GM08714 (cell line): ENCODE results near the gene TMEM117.
"Not testable (repeated sequence)": the region's sequence is repeated elsewhere in the genome, so short reads cannot be mapped to it uniquely, and the experiment has no call there.

Experiments
- H3K4me3 ChIP-seq: fragments of 200-500 bp; sonication (Bioruptor generic); 2 replicates; pipeline ENCODE4 v1.5.1; 2014; ENCODE audit warnings: mild to moderate bottlenecking, low read length, inconsistent platforms
- ZNF274 ChIP-seq: IDR thresholded peaks from 2 replicates; pipeline ENCODE4 v1.6.1; 2012; ENCODE audit warnings: mild to moderate bottlenecking, low read depth, low read length

TMEM117 gene

DNA sequence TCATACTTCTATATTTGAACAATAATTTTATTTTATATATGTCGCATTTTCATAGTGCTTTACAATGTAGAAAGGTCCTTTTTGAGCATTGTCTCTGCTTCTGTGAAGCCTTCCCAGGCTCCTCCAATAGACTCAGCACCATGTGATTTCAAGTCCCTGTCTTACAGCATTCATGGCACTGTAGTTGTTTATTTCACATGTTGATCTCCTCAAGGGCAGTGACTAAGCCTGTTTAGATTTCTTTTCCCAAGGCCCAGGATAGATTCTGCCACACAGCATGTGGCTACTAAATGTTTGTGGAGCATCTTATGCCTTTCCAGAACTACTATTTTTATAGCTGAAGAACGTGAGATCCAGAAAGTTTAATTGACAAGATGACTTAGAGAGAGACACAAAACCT lies 391.7 kb downstream of the TMEM117 start:
- H3K4me3 ChIP-seq = no peak overlapping the region
- no peak for TF ChIP-seq ZNF274

DNA sequence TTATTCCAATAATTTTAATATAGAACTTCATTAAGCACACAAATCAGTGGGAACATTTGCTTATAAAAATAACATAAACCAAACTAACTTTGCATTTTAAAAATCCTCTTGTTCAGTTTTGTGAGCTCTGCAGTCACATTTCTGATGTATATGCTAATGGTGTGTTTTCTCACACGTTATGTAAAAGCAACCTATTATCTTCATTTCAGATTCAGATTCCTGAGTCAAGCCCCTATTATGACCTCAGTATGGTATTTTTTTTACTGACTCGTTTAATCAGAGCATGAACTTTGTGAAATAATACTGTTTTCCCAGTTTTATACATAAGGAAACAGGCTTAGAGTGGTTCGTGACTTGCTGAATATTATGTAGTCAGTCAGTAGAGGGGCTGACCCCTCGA lies 394.0 kb downstream of the TMEM117 start:
- no peak for TF ChIP-seq ZNF274
- no peak overlapping the region for H3K4me3 ChIP-seq

DNA sequence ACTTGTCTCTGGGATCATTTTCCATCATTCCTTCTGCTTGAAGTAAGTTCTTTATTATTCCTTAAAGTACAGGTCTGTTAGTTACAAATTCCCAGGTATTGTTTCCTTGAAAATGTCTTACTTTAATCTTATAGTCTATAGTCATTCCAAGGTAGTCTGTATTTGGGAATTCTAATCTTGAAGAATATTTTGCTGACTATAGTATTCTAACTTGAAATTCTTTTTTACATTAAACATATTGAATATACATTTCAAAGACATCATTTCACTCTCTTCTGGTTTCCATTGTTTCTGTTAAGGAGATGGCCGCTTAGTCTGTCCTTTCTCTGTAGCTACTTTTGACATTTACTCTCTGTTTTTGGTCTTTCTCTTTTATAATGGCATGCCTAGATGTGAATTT lies 399.8 kb downstream of the TMEM117 start:
- no peak overlapping the region for H3K4me3 ChIP-seq
- no peak for TF ChIP-seq ZNF274

DNA sequence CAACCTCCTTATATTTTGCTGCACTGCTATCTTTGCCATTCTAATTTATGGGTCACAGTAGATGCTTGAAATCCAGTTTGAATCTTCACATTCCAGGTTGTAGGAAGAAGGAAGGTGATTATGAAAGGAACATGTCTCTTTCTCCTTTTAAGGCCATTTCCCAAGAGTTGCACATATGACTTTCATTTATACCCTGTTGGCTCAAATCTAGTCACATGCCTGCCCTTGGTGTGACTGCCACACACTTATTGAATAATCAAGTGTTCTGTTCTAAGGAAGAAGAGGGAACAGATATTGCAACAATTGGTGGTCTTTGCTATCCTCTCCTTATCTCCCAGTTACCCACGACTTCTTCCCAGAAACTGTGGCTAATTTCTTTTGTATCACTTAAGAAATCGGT lies 404.3 kb downstream of the TMEM117 start:
- no peak for TF ChIP-seq ZNF274
- H3K4me3 ChIP-seq = no peak overlapping the region

DNA sequence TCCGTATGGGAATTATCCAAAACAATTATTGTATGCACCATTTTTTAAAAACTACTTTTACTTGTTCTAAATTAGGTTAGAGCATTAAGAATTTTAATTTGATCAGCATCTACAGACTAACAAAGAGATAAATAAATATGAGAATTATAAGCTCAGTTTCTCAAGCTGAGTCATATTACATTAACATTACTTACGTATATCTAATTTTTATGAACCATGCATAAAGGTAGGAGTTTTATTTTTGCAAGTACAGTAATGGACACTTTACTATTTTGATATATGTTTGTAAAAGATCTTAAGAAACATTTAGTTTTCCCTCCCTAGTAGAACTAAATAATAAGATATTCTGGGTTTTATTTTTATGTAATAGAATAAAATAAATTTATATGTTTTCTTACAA lies 410.1 kb downstream of the TMEM117 start:
- no peak overlapping the region for H3K4me3 ChIP-seq
- no peak for TF ChIP-seq ZNF274

DNA sequence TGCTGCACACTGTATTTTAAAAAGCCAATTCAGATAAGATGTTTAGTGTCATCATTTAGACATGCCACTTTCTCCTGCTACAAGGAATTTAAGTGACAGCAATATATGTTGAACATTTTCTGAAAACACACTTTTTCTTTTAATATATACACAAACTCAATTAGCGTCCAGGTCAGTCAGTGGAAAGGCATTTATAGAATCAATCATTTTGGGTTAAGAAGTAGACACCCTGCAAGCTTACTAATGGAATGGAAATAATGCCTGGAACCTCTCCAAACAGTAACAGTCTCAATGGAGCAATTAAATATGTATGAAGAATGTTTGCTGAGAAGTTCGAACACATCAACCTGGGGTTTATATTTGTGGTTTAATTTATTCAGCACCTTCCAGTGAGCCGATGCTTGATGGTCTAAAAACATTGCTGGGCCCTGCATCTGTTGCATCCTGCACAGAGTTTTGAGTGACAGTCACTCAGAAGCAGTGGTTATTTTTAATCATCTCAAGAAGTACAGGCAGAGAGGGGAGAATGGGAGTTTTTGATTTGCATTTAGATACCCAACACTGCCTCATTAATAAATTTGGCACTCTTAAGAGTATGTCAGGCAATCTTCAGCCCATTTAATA lies 410.7 kb downstream of the TMEM117 start:
- no peak overlapping the region for H3K4me3 ChIP-seq
- TF ChIP-seq ZNF274 = no peak

DNA sequence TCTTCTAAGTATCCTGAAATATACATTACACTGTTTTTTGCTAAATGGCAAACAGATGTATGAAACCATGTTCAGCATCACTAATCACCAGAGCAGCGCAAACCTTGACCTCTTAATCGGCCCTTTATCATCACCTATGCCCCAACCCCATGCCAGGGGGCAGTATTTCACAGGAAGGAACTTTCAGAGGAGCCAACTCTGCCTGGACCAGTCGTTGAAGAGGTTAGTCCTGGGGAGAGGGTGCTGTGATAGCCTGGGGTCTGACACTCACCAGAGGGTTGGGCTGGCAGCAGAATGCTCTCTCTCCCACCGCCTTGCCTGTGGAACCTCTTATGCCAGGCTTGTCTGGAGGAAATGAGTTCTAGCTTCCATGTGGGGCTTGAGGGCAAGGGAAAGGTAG lies 411.7 kb downstream of the TMEM117 start:
- H3K4me3 ChIP-seq = no peak overlapping the region
- no peak for TF ChIP-seq ZNF274

DNA sequence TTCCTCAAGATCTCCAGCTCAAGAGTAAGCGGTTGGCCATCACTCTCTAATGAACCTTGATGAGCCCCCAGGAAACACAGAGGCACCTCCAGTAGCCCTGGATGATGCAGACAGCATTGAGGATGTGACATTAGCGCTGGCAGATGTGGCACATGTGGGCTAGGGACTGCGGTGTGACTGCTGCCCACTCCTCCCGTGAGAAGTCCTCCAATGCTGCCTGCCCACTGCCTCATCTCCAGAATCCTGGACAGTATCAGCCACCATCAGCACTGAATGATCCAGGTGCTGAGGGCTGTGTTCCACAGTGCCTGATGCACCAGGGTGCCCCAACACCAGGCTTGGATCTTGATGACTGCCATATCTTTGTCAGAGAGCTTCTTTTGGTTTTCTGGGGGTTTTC lies 412.6 kb downstream of the TMEM117 start:
- H3K4me3 ChIP-seq = no peak overlapping the region
- TF ChIP-seq ZNF274 = no peak

DNA sequence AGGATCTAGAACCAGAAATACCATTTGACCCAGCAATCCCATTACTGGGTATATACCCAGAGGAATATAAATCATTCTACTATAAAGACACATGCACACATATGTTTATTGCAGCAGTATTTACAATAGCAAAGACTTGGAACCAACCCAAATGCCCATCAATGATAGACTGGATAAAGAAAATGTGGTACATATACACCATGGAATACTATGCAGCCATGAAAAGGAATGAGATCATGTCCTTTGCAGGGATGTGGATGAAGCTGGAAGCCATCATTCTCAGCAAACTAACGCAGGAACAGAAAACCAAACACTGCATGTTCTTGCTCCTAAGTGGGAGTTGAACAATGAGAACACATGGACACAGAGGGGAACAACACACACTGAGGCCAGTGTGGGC lies 414.6 kb downstream of the TMEM117 start:
- H3K4me3 ChIP-seq = not testable (repeated sequence)

DNA sequence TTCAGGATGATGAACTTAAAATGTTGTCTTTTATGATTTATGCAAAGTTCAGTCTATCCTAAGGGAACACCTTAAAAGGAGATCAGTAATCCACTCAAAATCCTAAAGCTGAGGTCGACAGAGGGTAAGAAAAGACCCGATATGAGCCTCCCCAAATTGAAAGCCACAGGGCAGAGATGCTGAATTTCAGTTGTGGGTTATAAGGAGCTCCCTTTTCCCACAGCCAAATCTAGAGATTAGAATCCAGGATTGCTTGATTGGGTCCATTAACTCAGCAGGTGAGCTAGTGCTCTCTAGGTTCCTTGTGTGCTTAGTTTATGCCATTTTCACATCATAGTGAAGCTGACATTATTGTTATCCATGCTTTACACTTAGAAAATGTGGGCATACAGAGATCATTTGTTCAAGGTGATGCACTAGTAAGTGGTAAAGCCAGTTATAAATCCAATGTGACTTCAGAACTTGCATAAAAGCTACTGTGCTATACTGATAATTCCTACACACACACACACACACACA lies 417.5 kb downstream of the TMEM117 start:
- no peak for TF ChIP-seq ZNF274
- no peak overlapping the region for H3K4me3 ChIP-seq

DNA sequence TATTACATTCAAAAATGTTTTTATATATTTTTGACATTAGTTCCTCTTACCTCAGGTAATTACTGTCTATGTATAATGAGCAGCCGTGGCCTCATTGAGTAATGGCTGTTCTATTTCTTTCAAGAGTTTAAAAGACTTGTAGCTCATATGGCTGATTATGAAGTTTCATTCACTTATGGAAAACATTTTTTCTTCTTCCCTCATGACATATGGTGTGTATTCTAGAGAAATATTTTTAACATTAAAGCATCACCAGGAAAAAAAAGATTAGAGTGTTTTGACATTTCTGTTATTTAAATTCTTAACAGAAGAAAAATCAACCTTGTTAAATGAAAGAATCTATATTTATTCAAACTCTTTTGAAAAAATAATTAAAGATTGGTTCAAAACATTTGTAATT lies 422.4 kb downstream of the TMEM117 start:
- TF ChIP-seq ZNF274 = no peak
- H3K4me3 ChIP-seq = no peak overlapping the region

DNA sequence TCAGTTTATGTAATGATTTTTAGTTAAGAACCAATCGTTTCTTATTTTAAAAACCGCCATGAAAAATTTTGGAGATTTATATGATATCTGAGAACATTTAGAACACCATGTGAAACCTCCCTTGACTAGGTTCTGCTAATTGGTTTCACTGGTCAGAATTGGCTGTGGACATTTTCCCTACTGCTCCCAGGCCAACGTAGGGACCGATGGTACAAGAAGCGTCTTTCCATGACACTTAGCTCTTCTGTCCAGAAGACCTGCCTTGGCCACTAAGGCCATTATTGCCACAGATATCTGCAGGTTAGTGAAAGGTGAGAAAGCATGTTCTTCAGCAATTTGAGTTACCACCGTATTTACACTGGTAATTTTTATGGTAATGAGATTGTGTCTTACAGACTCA lies 424.0 kb downstream of the TMEM117 start:
- no peak for TF ChIP-seq ZNF274
- H3K4me3 ChIP-seq = no peak overlapping the region

DNA sequence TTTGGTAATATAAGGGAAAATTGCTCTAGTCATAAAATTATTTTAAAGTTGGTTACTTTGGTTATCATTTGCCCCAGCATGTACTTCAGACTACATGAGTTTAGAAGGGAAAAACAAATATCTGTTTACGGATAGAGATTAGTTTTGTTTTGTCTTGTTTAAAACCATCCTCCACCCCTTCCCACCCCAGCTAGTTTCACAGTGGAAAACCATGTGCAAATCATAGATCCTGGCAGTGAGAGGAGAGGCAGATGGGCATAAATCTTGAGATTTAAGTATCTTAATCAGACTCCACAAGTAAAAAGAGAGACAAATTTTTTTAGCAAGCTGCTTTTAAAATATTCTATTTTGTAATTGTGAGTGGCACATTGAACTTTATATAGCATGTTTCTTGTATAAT lies 424.7 kb downstream of the TMEM117 start:
- no peak for TF ChIP-seq ZNF274
- no peak overlapping the region for H3K4me3 ChIP-seq

DNA sequence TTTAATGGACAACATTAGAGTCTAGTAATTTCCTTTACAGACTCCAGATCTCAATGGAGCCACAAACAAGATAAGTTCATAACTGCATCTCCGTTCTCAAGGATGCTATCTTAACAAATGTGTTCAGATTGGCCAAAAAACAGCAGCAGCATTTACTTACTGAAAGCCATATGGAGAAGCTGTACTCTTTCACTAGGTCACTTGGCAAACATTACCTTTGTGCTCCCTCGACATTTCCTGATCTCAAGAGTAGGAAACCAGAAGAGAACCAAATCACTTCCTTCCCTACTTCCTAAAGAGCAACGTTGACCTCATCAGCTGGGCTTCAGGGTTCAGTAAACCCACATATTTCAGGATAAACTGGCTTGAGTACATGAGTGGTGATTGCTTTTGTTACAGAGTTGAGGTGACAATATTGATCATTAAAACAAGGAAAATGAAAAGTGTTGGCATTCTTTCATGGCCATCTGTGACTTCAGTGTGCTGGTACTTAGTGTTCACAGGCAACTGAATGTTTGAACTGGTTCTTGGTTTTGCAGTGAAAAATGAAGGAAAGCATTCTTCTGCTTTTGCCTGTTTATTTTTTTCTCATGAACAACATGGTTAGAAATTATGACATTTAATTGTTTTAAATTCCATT lies 449.6 kb downstream of the TMEM117 start:
- TF ChIP-seq ZNF274 = no peak
- no peak overlapping the region for H3K4me3 ChIP-seq

DNA sequence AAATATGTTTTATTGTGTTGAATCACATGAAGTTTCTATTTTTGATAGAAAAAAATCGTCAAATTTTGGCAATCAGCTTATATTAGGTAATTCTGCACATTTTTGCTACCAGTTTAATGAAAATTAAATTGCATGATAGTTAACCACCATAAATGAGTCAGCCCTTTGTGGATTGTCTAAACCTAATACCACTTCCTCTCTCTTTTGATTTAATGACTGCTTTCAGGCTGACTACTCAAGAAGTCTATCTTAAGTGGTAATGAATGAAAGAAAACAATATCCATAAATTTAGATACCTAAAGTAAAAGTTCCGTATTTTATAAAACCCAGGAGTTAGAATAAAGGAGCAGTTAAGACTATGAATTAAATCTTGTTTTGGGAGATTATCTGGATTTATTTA lies 450.5 kb downstream of the TMEM117 start:
- H3K4me3 ChIP-seq = no peak overlapping the region
- TF ChIP-seq ZNF274 = no peak
